IPS DF 4.7 (cell line): ENCODE measurements around the gene SLC27A6.
"Not testable (repeated sequence)": the region's sequence is repeated elsewhere in the genome, so short reads cannot be mapped to it uniquely, and the experiment has no call there.

Experiments used
- DNase-seq: peaks from one replicate; pipeline ENCODE4 v3.0.0-alpha.2; 2013; ENCODE audit warnings: low spot score; ENCODE audit errors: extremely low read depth

The SLC27A6 gene

GRCh38 chr5:128965011-128965637, at the start of gene SLC27A6:
SLC27A6 (plus strand) TSS chr5:128965488; CDS start chr5:128966138, 650 bp downstream.
- DNase-seq = no peak

DNA sequence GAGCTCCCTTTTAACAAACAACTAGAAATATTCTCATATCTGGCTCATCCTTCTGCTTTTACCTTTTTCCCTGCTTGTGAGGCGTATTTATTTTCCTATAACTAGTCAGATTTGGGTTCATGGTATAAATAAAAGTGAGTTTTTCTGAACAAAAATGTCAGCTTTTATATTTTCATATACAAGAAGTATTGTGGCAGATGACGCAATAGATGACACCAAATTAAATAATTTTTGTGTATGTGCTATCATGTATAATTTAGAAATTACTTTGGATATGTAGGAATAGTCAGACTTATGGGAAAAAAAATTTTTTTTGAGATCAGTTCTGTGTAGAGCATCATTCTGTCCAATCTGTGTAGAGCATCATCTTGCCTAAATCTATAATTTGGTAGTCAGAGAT, 45.7 kb upstream of the SLC27A6 start:
- DNase-seq = no peak

DNA sequence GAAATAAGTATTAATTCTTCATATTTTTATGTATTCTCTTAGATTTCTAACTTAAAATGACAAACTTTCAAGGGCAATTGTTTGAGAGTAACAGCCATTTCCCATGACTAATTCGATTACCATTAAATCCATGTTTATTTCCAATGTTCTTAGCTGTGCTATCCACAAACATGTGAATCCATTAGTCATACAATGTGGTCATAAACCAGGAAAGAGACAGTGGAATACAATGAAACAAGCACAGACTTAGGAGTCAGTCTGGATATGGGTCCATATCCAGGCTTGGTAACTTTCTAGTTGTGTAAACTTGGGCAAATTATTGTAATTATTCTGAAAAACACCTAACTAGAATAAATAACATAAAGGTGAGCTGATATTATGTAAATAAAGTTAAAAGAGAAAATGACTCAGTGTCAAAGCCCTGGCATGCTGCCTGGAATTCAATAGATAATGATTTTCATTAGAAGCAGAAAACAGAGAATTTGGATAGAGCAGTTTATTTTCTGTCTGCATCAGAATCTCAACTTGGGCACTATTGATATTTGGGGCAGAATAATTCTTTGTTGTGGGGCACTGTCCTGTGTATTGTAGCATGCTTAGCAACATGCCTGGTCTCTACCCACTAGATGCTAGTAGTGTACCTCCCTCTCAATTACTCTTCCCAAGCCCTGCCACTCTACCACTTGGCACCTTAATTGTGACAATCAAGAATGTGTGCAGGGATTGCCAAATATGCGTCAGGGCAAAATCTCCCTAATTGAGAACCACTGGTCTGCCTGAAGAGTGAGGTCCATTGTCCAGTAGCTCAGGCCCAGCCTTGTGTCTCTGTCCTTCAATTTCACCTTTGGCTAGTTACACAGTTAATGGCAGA, 44.7 kb upstream of the SLC27A6 start:
- no peak for DNase-seq

DNA sequence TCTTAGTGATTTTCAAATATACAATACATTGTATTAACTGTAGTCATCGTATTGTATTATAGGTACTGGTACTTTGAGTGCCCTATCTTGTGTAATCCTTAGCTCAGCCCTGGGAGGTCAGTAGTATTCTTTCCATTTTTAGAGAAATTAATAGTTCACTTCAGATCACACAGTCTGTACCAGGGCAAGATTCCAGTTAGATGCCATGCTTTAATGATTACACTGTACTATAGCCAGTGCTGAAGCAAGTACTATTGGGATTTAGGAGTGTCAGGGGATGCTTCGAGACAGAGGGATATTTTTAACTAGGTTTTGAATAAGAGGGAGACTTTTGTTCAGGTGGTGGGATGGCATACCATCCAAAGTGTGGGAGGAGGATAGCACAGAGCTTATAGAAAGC, 41.0 kb upstream of the SLC27A6 start:
- no peak for DNase-seq

DNA sequence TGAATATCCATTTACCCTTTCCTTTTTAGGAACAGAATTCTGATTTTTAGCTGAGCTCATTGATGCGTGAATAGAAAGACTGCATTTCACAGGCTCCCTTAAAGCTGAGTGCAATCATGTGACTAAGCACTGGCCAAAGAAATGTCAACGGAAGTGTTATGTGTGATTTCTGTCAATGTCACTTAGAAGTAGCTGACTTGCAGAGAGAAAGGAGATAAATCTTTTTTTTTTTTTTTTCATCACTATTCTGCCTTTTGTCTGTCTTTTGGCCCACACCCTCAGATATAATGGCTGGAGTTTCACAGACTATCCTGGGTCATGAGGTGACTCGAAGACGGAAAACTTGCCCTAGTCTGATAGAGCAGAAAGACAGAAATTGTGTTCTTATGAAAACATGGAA, 39.3 kb upstream of the SLC27A6 start:
- no peak for DNase-seq

DNA sequence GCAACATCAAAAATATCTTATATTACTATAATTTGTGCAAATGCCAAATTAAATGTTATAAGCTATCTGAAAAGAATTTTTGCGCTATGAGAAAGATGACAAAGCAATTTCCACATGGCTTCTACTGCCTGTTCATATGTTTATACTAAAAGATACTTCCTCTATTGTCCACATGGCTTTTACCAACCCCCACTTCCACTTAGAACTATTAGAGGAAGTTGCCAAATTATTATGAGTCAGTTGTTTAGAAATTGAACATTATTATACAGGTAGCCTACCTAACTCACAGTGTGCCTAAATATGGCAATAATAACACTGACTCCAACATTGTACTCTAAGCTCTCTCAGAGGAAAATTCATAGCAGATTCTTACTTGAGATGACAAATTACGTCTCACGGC, 37.6 kb upstream of the SLC27A6 start:
- no peak for DNase-seq

GRCh38 chr5:128932232-128932631, 33.1 kb upstream of the SLC27A6 start:
- not testable (repeated sequence) for DNase-seq

- DNase-seq = not testable (repeated sequence)
Observed at GRCh38 chr5:128943100-128943499, 22.2 kb upstream of the SLC27A6 start.

- DNase-seq = no peak
Observed at GRCh38 chr5:128949847-128950546, 15.3 kb upstream of the SLC27A6 start.

GRCh38 chr5:128951301-128951700, 14.0 kb upstream of the SLC27A6 start:
- not testable (repeated sequence) for DNase-seq

- no peak for DNase-seq
Observed at GRCh38 chr5:128956164-128956563, 9.1 kb upstream of the SLC27A6 start.

GRCh38 chr5:128962211-128962610, 3.1 kb upstream of the SLC27A6 start:
- DNase-seq = no peak

- no peak for DNase-seq
Observed at GRCh38 chr5:128965638-128966302, 482 bp downstream of the SLC27A6 start.

GRCh38 chr5:128966375-128966774, 1.1 kb downstream of the SLC27A6 start:
- no peak for DNase-seq

- no peak for DNase-seq
Observed at GRCh38 chr5:128966846-128967245, 1.6 kb downstream of the SLC27A6 start.

- no peak for DNase-seq
Observed at GRCh38 chr5:128973244-128973643, 8.0 kb downstream of the SLC27A6 start.

DNA sequence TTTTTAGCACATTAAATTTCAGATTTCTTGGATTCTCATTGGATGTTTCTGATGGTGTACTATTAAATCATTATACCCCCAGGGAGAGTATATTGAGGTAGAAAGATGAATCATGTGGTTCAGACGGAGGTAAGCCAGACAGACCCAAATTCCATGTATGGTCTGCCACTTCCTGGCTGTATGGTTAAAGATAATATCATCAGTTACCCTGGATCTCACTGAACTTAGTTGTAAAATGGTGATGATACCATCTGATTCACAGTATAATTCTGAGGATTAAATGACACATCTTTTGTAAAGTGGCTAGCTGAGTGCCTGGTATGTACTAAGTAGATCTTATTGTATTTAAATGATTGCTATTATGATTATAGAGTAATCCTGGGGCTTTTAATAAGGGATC, 9.3 kb downstream of the SLC27A6 start:
- DNase-seq = no peak

GRCh38 chr5:128979761-128980160, 14.5 kb downstream of the SLC27A6 start:
- no peak for DNase-seq

GRCh38 chr5:128980917-128981316, 15.6 kb downstream of the SLC27A6 start:
- DNase-seq = no peak

DNA sequence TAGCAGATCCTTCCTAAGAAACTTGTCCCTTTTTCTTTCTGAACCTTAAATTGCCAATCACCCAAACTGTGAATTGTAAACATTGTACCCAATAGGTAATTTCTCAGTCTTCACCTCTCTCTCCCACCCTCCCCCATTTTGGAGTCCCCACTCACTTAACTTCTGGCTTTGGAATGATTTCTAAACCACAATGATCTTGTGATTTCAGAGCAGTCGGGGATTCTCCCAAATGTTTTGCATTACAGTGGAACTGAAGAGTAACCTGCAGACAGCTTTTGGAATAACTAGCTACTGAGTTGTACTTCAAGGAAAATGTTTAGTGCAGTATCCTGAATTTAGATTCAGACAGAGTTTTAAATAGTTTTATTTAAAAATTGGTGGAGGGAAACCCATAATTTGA, 19.2 kb downstream of the SLC27A6 start:
- DNase-seq = no peak

- no peak for DNase-seq
Observed at GRCh38 chr5:128988476-128988875, 23.2 kb downstream of the SLC27A6 start.
